IPS-20b (cell line): ENCODE measurements around the gene OPN3.
A peak's percentile ranks its signal among the peaks of the same experiment; 100 is the strongest.

ENCODE experiments used
- H3K27ac ChIP-seq: one replicate; pipeline ENCODE4 v1.5.1; 2013; ENCODE audit warnings: low read length
- H3K27me3 ChIP-seq: 2 replicates; pipeline ENCODE4 v1.6.1; 2013; ENCODE audit warnings: mild to moderate bottlenecking, low read length, inconsistent platforms; ENCODE audit not compliant: insufficient read depth
- H3K36me3 ChIP-seq: 2 replicates; pipeline ENCODE4 v1.6.1; 2013; ENCODE audit warnings: low read depth, mild to moderate bottlenecking, inconsistent platforms, low read length, moderate library complexity; ENCODE audit not compliant: insufficient read depth
- H3K4me1 ChIP-seq: 2 replicates; pipeline ENCODE4 v1.6.1; 2013; ENCODE audit warnings: mild to moderate bottlenecking, control low read depth, inconsistent platforms, low read length, moderate library complexity; ENCODE audit not compliant: insufficient read depth
- H3K4me3 ChIP-seq: 2 replicates; pipeline ENCODE4 v1.5.1; 2013; ENCODE audit warnings: mild to moderate bottlenecking, low read length, inconsistent platforms
- H3K9ac ChIP-seq: 2 replicates; pipeline ENCODE4 v1.6.1; 2013; ENCODE audit warnings: low read depth, mild to moderate bottlenecking, inconsistent platforms, low read length, moderate library complexity
- H3K9me3 ChIP-seq: 2 replicates; pipeline ENCODE4 v1.6.1; 2013; ENCODE audit warnings: mild to moderate bottlenecking, low read depth, low read length, inconsistent platforms; ENCODE audit not compliant: insufficient read depth

Gene OPN3

GRCh38 chr1:241642593-241642944 is 2.4 kb upstream of the OPN3 start:
- Histone ChIP-seq H3K9me3 (no peaks in the 10 kb centered on the region), H3K4me3 (no peak overlapping the region), H3K4me1 (peaks cover 8% of the 10 kb centered on the region), H3K9ac (no peak overlapping the region), H3K27ac (no peak overlapping the region), H3K36me3 (peaks cover 5% of the 10 kb centered on the region; the same call in 1 of the 2 replicates), H3K27me3 (no peaks in the 10 kb centered on the region)

- Histone ChIP-seq H3K4me3 (no peak overlapping the region), H3K9me3 (no peaks in the 10 kb centered on the region), H3K27me3 (no peaks in the 10 kb centered on the region), H3K36me3 (peaks cover 11% of the 10 kb centered on the region; the same call in 1 of the 2 replicates), H3K9ac (no peak overlapping the region), H3K27ac (no peak overlapping the region), H3K4me1 (peaks cover 14% of the 10 kb centered on the region)
Observed at GRCh38 chr1:241641773-241642592, 1.8 kb upstream of the OPN3 start.

GRCh38 chr1:241640867-241641622 is 876 bp upstream of the OPN3 start:
- no peak overlapping the region for H3K27ac ChIP-seq
- H3K4me1 ChIP-seq = peaks cover 15% of the 10 kb centered on the region
- peak overlapping the region; percentile 52; the same call in 1 of the 2 replicates for H3K9ac ChIP-seq
- no peaks in the 10 kb centered on the region for H3K27me3 ChIP-seq
- H3K4me3 ChIP-seq = peak overlapping the region; percentile 64
- peaks cover 19% of the 10 kb centered on the region; the same call in 1 of the 2 replicates for H3K36me3 ChIP-seq
- H3K9me3 ChIP-seq = no peaks in the 10 kb centered on the region

GRCh38 chr1:241639623-241640148 is 483 bp downstream of the OPN3 start:
- H3K9me3 ChIP-seq = no peaks in the 10 kb centered on the region
- H3K4me3 ChIP-seq = peak overlapping the region; percentile 77
- peak overlapping the region; percentile 65 for H3K27ac ChIP-seq
- H3K27me3 ChIP-seq = no peaks in the 10 kb centered on the region
- peak overlapping the region; percentile 88 for H3K9ac ChIP-seq
- H3K36me3 ChIP-seq = peaks cover 32% of the 10 kb centered on the region
- H3K4me1 ChIP-seq = peaks cover 12% of the 10 kb centered on the region

- Histone ChIP-seq H3K9me3 (no peaks in the 10 kb centered on the region), H3K27me3 (no peaks in the 10 kb centered on the region), H3K9ac (peak overlapping the region; percentile 88), H3K36me3 (peaks cover 38% of the 10 kb centered on the region), H3K4me3 (peak overlapping the region; percentile 77), H3K27ac (peak overlapping the region; percentile 16), H3K4me1 (peaks cover 12% of the 10 kb centered on the region)
Observed at GRCh38 chr1:241638909-241639622, 1.1 kb downstream of the OPN3 start.

GRCh38 chr1:241638099-241638682 is 2.0 kb downstream of the OPN3 start:
- Histone ChIP-seq H3K36me3 (peaks cover 47% of the 10 kb centered on the region), H3K27ac (no peak overlapping the region), H3K9me3 (no peaks in the 10 kb centered on the region), H3K27me3 (no peaks in the 10 kb centered on the region), H3K4me3 (peak overlapping the region; percentile 77), H3K4me1 (peaks cover 12% of the 10 kb centered on the region), H3K9ac (peak overlapping the region; percentile 88; the same call in 1 of the 2 replicates)

- Histone ChIP-seq H3K27me3 (no peaks in the 10 kb centered on the region), H3K9me3 (no peaks in the 10 kb centered on the region), H3K27ac (no peak overlapping the region), H3K36me3 (peaks cover 53% of the 10 kb centered on the region), H3K4me1 (peaks cover 16% of the 10 kb centered on the region), H3K9ac (peak overlapping the region; percentile 88; the same call in 1 of the 2 replicates), H3K4me3 (peak overlapping the region; percentile 77)
Observed at GRCh38 chr1:241637604-241638003, 2.6 kb downstream of the OPN3 start.

GRCh38 chr1:241637046-241637590 is 3.1 kb downstream of the OPN3 start:
- H3K27ac ChIP-seq = no peak overlapping the region
- H3K4me1 ChIP-seq = peaks cover 17% of the 10 kb centered on the region
- peak overlapping the region; percentile 88; the same call in 1 of the 2 replicates for H3K9ac ChIP-seq
- H3K27me3 ChIP-seq = no peaks in the 10 kb centered on the region
- no peaks in the 10 kb centered on the region for H3K9me3 ChIP-seq
- H3K4me3 ChIP-seq = peak overlapping the region; percentile 77
- H3K36me3 ChIP-seq = peaks cover 58% of the 10 kb centered on the region

- Histone ChIP-seq H3K4me1 (peaks cover 22% of the 10 kb centered on the region), H3K4me3 (no peak overlapping the region), H3K9me3 (no peaks in the 10 kb centered on the region), H3K27ac (no peak overlapping the region), H3K36me3 (peaks cover 65% of the 10 kb centered on the region), H3K9ac (no peak overlapping the region), H3K27me3 (no peaks in the 10 kb centered on the region)
Observed at GRCh38 chr1:241636291-241636690, 3.9 kb downstream of the OPN3 start.

- Histone ChIP-seq H3K4me1 (peaks cover 20% of the 10 kb centered on the region), H3K27ac (no peak overlapping the region), H3K4me3 (no peak overlapping the region), H3K36me3 (peaks cover 65% of the 10 kb centered on the region), H3K9me3 (no peaks in the 10 kb centered on the region), H3K27me3 (no peaks in the 10 kb centered on the region), H3K9ac (no peak overlapping the region)
Observed at GRCh38 chr1:241635556-241636152, 4.5 kb downstream of the OPN3 start.
